SK-N-SH (cell line): ENCODE results near the gene ASAP2. TPM values are rescaled to one million over a fixed set of nuclear protein-coding genes. Genes with fewer than 3 reads are reported as not detected.
A peak's percentile ranks its signal among the peaks of the same experiment; 100 is the strongest.

ENCODE experiments used
- CTCF ChIA-PET: fragments of 300-600, 350-600 bp; formaldehyde crosslinking; extraction: SDS; loops from one replicate; lab custom pipeline; 2021; lab: Yijun Ruan, JAX
- POLR2A ChIA-PET: fragments of 350-600 bp; sonication (Branson Sonifier 250); formaldehyde crosslinking; extraction: SDS; loops from one replicate; lab custom pipeline; 2020; ENCODE audit warnings: antibody characterized with exemption, inconsistent platforms; lab: Yijun Ruan, JAX
- DNase-seq: peaks from one replicate; pipeline ENCODE4 v3.0.0; 2012
- H2AFZ ChIP-seq: fragments of 200-600 bp; sonication (generic); 2 replicates; pipeline ENCODE4 v1.8.1; 2016; ENCODE audit warnings: antibody characterized with exemption, mild to moderate bottlenecking, low read depth
- H3F3A ChIP-seq: fragments of 200-600 bp; sonication (generic); replicated peaks from 2 replicates; pipeline ENCODE3; 2016; ENCODE audit warnings: antibody characterized with exemption, mild to moderate bottlenecking; ENCODE audit not compliant: insufficient read depth
- H3K27ac ChIP-seq, 2 experiments: fragments of 200-500 bp in 1 of 2; fragments of 200-600 bp in 1 of 2; sonication (Bioruptor generic) in 1 of 2; sonication (generic), shearing (Covaris generic) in 1 of 2; 2 replicates each; pipeline versions ENCODE4 v1.5.1 to v1.6.1; 2014 to 2016; ENCODE audit warnings: low read depth in 2 of 2, inconsistent platforms in 1 of 2, low read length in 1 of 2, mild to moderate bottlenecking in 1 of 2, mixed read lengths in 1 of 2
- H3K27me3 ChIP-seq: fragments of 200-600 bp; sonication (generic), shearing (Covaris generic); 2 replicates; pipeline ENCODE4 v1.6.1; 2016; ENCODE audit warnings: mixed run types; ENCODE audit not compliant: insufficient read depth
- H3K36me3 ChIP-seq, 2 experiments: fragments of 200-500 bp in 1 of 2; fragments of 200-600 bp in 1 of 2; sonication (Bioruptor generic) in 1 of 2; sonication (generic) in 1 of 2; replicated peaks in 1 of 2; 2 replicates each; pipeline versions ENCODE3 to v1.5.1; 2014 to 2016; ENCODE audit warnings: low read length in 1 of 2, mild to moderate bottlenecking in 1 of 2; ENCODE audit not compliant: insufficient read depth in 2 of 2, control insufficient read depth in 1 of 2
- H3K4me1 ChIP-seq, 2 experiments: fragments of 200-500 bp in 1 of 2; fragments of 200-600 bp in 1 of 2; sonication (Bioruptor generic) in 1 of 2; sonication (generic), shearing (Covaris generic) in 1 of 2; 2 replicates each; pipeline versions ENCODE4 v1.5.1 to v1.6.1; 2014 to 2016; ENCODE audit warnings: low read depth in 1 of 2, low read length in 1 of 2, mixed run types in 1 of 2; ENCODE audit not compliant: insufficient read depth in 2 of 2, control insufficient read depth in 1 of 2
- H3K4me2 ChIP-seq: fragments of 200-600 bp; sonication (generic), shearing (Covaris generic); 2 replicates; pipeline ENCODE4 v1.6.1; 2017; ENCODE audit warnings: mixed run types
- H3K4me3 ChIP-seq, 2 experiments: fragments of 200-500 bp in 1 of 2; fragments of 200-600 bp in 1 of 2; sonication (Bioruptor generic) in 1 of 2; sonication (generic), shearing (Covaris generic) in 1 of 2; 2 replicates each; pipeline versions ENCODE4 v1.5.1 to v1.8.1; 2014 to 2016; ENCODE audit warnings: low read depth in 2 of 2, inconsistent platforms in 1 of 2, low read length in 1 of 2, mild to moderate bottlenecking in 1 of 2, mixed read lengths in 1 of 2, moderate library complexity in 1 of 2
- H3K79me2 ChIP-seq: fragments of 200-600 bp; sonication (generic); 2 replicates; pipeline ENCODE4 v1.8.1; 2017; ENCODE audit warnings: mild to moderate bottlenecking; ENCODE audit not compliant: insufficient read depth
- H3K9ac ChIP-seq: fragments of 200-600 bp; sonication (generic); 2 replicates; pipeline ENCODE4 v1.6.1; 2017; ENCODE audit warnings: mixed run types
- H3K9me2 ChIP-seq: fragments of 200-600 bp; sonication (generic); 2 replicates; pipeline ENCODE4 v1.6.1; 2017; ENCODE audit warnings: mixed run types
- H3K9me3 ChIP-seq: fragments of 200-600 bp; sonication (generic); 2 replicates; pipeline ENCODE4 v1.6.1; 2017; ENCODE audit warnings: mixed run types, mild to moderate bottlenecking, moderate library complexity
- H4K20me1 ChIP-seq: fragments of 200-600 bp; sonication (generic); 2 replicates; pipeline ENCODE4 v1.6.1; 2017; ENCODE audit warnings: mild to moderate bottlenecking, mixed run types; ENCODE audit not compliant: insufficient read depth
- CHD2 ChIP-seq: fragments of 150-350 bp; IDR thresholded peaks from 2 replicates; pipeline ENCODE4 v1.6.1; 2018; ENCODE audit warnings: low read length; ENCODE audit not compliant: partially characterized antibody
- GABPA ChIP-seq: IDR thresholded peaks from 2 replicates; pipeline ENCODE4 v1.4.0; 2012; ENCODE audit warnings: low read depth, mild to moderate bottlenecking
- JUND ChIP-seq: IDR thresholded peaks from 2 replicates; pipeline ENCODE4 v1.4.0; 2012
- POLR2AphosphoS5 ChIP-seq: IDR thresholded peaks from 2 replicates; pipeline ENCODE4 v1.6.1; 2012; ENCODE audit warnings: low read depth, low read length
- SMC3 ChIP-seq: IDR thresholded peaks from 2 replicates; pipeline ENCODE4 v1.6.1; 2012; ENCODE audit warnings: low read depth, low read length, improper control_type of control experiment
- TAF1 ChIP-seq: IDR thresholded peaks from 2 replicates; pipeline ENCODE4 v1.6.1; 2012; ENCODE audit warnings: low read depth, mild to moderate bottlenecking, low read length, moderate library complexity, borderline replicate concordance
- TCF12 ChIP-seq: IDR thresholded peaks from 2 replicates; pipeline ENCODE4 v1.4.0; 2012
- TEAD4 ChIP-seq: IDR thresholded peaks from 2 replicates; pipeline ENCODE4 v1.4.0; 2012; ENCODE audit warnings: mild to moderate bottlenecking, borderline replicate concordance; ENCODE audit not compliant: insufficient read depth
- YY1 ChIP-seq: IDR thresholded peaks from 2 replicates; pipeline ENCODE4 v1.4.0; 2012; ENCODE audit warnings: low read depth, mild to moderate bottlenecking
- WGBS: methylation state at CpG from one replicate; pipeline ENCODE4 v1.1.6; 2017; ENCODE audit warnings: low lambda C conversion rate; 5-methylcytosine and 5-hydroxymethylcytosine counted together
- polyA plus RNA-seq, 3 experiments: library from polyadenylated mRNA; depleted of rRNA; stranded (reverse); fragments of >200 nt; gene quantifications; 2 replicates each; pipeline ENCODE4 v1.2.3, GENCODE V29; 2012
- TF ChIP-seq, protein P1 (sequence below): IDR thresholded peaks from 2 replicates; pipeline ENCODE4 v1.4.0; 2012; ENCODE audit warnings: low read depth
- TF ChIP-seq, protein P2 (sequence below): IDR thresholded peaks from 2 replicates; pipeline ENCODE4 v1.6.1; 2012; ENCODE audit warnings: mild to moderate bottlenecking, low read depth, low read length, moderate library complexity
- TF ChIP-seq, protein P3 (sequence below): IDR thresholded peaks from 2 replicates; pipeline ENCODE4 v1.4.0; 2012; ENCODE audit warnings: low read depth, borderline replicate concordance

Gene ASAP2
- polyA plus RNA-seq, 1 of the 3 experiments (the other 2 are of a cell fraction): 37.9 TPM

DNA sequence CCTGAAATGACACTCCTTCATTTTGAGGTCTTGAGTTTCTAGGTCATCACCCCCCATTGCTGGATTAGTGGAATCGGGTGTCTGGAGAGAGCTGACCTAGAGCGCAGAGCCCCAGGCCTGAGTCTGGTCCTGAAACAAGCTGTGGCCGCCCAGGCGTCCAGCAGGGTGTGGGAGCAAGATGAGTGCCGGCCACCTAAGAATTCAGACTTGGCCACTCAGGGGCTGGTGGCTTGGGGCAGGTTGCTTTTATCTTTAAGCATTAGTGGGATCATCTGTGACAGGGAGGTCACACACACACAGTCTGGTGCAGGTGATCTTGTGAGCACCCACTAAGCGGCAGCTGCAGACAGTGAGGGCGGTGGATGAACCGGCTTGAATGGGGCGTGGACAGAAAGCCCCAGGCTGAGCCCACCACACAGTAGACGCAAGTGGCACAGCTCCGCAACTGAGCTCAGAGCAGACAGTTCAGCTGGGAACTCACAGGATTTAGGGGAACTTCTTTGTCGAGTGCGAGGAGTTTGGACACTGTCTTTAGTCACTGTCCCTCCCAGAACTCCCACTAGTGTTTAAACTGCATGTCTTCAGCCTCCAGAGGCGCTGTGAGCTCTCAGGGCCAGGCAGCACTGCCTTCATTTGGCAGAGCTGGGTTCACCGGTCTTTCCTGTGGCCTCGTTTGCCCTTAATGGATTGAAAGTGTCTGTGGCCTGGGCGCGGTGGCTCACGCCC is 195.2 kb downstream of the ASAP2 start:
- Histone ChIP-seq H3K27ac (no peak overlapping the region; a peak in 1 of 4 replicates), H3K27me3 (no peaks in the 10 kb centered on the region), H2AFZ (no peak overlapping the region), H3K36me3 (peaks cover 53 to 69% of the 10 kb centered on the region in 2 experiments), H3K4me3 (no peak overlapping the region), H3K79me2 (no peaks in the 10 kb centered on the region), H4K20me1 (peaks cover 10% of the 10 kb centered on the region), H3K4me2 (no peak overlapping the region), H3K9me2 (no peaks in the 10 kb centered on the region), H3K9ac (no peak overlapping the region), H3K4me1 (peaks cover 0 to 3% of the 10 kb centered on the region in 2 experiments; a peak in 2 of 4 replicates), H3K9me3 (no peaks in the 10 kb centered on the region), H3F3A (peaks cover 36% of the 10 kb centered on the region)
- 96% methylated on average over 19 of the region's 19 CpGs for WGBS
- CTCF ChIA-PET: interaction anchor here (0.6 to 1.7 kb wide), 4 partner anchors 13 to 261 kb away, joined by 3 to 8 read pairs (median 3); no protein-coding TSS in a partner anchor
- DNase-seq: no peak
- POLR2A ChIA-PET: no interaction called here
- no peak for TF ChIP-seq TAF1

DNA sequence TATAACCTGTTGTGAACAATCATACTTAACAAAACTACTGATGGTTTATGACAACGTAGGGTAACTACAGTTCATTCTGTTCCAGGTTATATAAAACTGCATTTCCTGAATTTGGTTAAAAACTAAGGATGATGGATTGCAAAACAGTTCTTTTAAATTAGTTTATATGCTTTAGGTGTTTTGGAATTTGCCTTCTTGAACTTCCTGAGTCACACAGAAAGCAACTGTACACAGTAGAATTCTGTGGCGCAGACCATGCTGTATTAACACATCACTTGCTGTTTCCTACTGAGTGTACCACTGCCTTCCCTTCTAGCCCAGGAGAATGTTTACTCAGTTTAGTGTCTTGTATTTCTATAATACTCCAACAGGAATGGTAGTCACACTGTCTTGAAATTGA is 197.3 kb downstream of the ASAP2 start:
- CTCF ChIA-PET: interaction anchor here (1.2 kb wide), 1 partner anchor 265 kb away, joined by 4 read pairs; no protein-coding TSS in a partner anchor
- no peak overlapping the region for H3K4me2 ChIP-seq
- H4K20me1 ChIP-seq: peaks cover 10% of the 10 kb centered on the region
- peaks cover 41 to 81% of the 10 kb centered on the region in 2 experiments for H3K36me3 ChIP-seq
- TF ChIP-seq, protein P1, sequence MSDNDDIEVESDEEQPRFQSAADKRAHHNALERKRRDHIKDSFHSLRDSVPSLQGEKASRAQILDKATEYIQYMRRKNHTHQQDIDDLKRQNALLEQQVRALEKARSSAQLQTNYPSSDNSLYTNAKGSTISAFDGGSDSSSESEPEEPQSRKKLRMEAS: no peak
- TF ChIP-seq YY1 (no peak), TCF12 (no peak), CHD2 (no peak), SMC3 (no peak), POLR2AphosphoS5 (no peak), TEAD4 (no peak), GABPA (no peak), JUND (no peak)
- TF ChIP-seq, protein P2, sequence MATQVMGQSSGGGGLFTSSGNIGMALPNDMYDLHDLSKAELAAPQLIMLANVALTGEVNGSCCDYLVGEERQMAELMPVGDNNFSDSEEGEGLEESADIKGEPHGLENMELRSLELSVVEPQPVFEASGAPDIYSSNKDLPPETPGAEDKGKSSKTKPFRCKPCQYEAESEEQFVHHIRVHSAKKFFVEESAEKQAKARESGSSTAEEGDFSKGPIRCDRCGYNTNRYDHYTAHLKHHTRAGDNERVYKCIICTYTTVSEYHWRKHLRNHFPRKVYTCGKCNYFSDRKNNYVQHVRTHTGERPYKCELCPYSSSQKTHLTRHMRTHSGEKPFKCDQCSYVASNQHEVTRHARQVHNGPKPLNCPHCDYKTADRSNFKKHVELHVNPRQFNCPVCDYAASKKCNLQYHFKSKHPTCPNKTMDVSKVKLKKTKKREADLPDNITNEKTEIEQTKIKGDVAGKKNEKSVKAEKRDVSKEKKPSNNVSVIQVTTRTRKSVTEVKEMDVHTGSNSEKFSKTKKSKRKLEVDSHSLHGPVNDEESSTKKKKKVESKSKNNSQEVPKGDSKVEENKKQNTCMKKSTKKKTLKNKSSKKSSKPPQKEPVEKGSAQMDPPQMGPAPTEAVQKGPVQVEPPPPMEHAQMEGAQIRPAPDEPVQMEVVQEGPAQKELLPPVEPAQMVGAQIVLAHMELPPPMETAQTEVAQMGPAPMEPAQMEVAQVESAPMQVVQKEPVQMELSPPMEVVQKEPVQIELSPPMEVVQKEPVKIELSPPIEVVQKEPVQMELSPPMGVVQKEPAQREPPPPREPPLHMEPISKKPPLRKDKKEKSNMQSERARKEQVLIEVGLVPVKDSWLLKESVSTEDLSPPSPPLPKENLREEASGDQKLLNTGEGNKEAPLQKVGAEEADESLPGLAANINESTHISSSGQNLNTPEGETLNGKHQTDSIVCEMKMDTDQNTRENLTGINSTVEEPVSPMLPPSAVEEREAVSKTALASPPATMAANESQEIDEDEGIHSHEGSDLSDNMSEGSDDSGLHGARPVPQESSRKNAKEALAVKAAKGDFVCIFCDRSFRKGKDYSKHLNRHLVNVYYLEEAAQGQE: no peak
- TF ChIP-seq, protein P3, sequence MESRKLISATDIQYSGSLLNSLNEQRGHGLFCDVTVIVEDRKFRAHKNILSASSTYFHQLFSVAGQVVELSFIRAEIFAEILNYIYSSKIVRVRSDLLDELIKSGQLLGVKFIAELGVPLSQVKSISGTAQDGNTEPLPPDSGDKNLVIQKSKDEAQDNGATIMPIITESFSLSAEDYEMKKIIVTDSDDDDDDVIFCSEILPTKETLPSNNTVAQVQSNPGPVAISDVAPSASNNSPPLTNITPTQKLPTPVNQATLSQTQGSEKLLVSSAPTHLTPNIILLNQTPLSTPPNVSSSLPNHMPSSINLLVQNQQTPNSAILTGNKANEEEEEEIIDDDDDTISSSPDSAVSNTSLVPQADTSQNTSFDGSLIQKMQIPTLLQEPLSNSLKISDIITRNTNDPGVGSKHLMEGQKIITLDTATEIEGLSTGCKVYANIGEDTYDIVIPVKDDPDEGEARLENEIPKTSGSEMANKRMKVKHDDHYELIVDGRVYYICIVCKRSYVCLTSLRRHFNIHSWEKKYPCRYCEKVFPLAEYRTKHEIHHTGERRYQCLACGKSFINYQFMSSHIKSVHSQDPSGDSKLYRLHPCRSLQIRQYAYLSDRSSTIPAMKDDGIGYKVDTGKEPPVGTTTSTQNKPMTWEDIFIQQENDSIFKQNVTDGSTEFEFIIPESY: no peak
- no peaks in the 10 kb centered on the region for H3K9me2 ChIP-seq
- H3K79me2 ChIP-seq: no peaks in the 10 kb centered on the region
- no peaks in the 10 kb centered on the region for H3K9me3 ChIP-seq
- no peak overlapping the region for H2AFZ ChIP-seq
- H3K9ac ChIP-seq: no peak overlapping the region
- H3K4me1 ChIP-seq: peaks cover 0 to 3% of the 10 kb centered on the region in 2 experiments; a peak in 2 of 4 replicates
- DNase-seq: no peak
- peaks cover 46% of the 10 kb centered on the region for H3F3A ChIP-seq
- no peak overlapping the region for H3K4me3 ChIP-seq
- 69% methylated on average over 2 of the region's 2 CpGs for WGBS
- POLR2A ChIA-PET: no interaction called here
- peak overlapping the region; percentile 15 to 51 for H3K27ac ChIP-seq
- H3K27me3 ChIP-seq: no peaks in the 10 kb centered on the region
